AG08396 (cell line): ENCODE measurements around the gene HOOK1.

Experiments
- DNase-seq: peaks from one replicate; pipeline ENCODE4 v3.0.0; 2012; ENCODE audit warnings: low spot score, mixed read lengths

The HOOK1 gene

GRCh38 chr1:59814901-59815825, at the start of gene HOOK1:
TSS of gene HOOK1 (plus strand) at chr1:59814949. CDS start at chr1:59815118, 169 bp downstream.
- no peak for DNase-seq

- DNase-seq: no peak
These were observed 49.6 kb upstream of the HOOK1 start for GRCh38 chr1:59765011-59765730.

- no peak for DNase-seq
These were observed 48.4 kb upstream of the HOOK1 start for GRCh38 chr1:59766227-59766855.

- no peak for DNase-seq
These were observed 47.6 kb upstream of the HOOK1 start for GRCh38 chr1:59767119-59767518.

GRCh38 chr1:59768792-59769735, 45.7 kb upstream of the HOOK1 start:
- no peak for DNase-seq

GRCh38 chr1:59769736-59770095, 45.0 kb upstream of the HOOK1 start:
- DNase-seq: no peak

GRCh38 chr1:59771361-59771760, 43.4 kb upstream of the HOOK1 start:
- DNase-seq: no peak

GRCh38 chr1:59775480-59775879, 39.3 kb upstream of the HOOK1 start:
- DNase-seq: no peak

- peak; percentile 28 for DNase-seq
These were observed 37.5 kb upstream of the HOOK1 start for GRCh38 chr1:59776960-59777852.

- DNase-seq: no peak
These were observed 34.8 kb upstream of the HOOK1 start for GRCh38 chr1:59779949-59780348.

GRCh38 chr1:59788825-59789224, 25.9 kb upstream of the HOOK1 start:
- DNase-seq: no peak

GRCh38 chr1:59798600-59798999, 16.1 kb upstream of the HOOK1 start:
- DNase-seq: no peak

GRCh38 chr1:59803458-59804038, 11.2 kb upstream of the HOOK1 start:
- no peak for DNase-seq

- no peak for DNase-seq
These were observed 10.4 kb upstream of the HOOK1 start for GRCh38 chr1:59804301-59804700.

GRCh38 chr1:59805554-59805953, 9.2 kb upstream of the HOOK1 start:
- DNase-seq: no peak

- DNase-seq: peak; percentile 19
These were observed 409 bp upstream of the HOOK1 start for GRCh38 chr1:59814180-59814900.

GRCh38 chr1:59815892-59816291, 1.1 kb downstream of the HOOK1 start:
- DNase-seq: no peak

- no peak for DNase-seq
These were observed 1.6 kb downstream of the HOOK1 start for GRCh38 chr1:59816318-59816878.
